ENCODE measurements around the gene SMIM17. TPM values are rescaled to one million over a fixed set of nuclear protein-coding genes. Genes with fewer than 3 reads are reported as not detected.

SMIM17 gene
- total and polyA plus RNA-seq, 2 of the 13 experiments (the other 11 are each of a cell fraction or from before 2014, with no cell fraction given): 0.21 to 0.53 TPM

DNA sequence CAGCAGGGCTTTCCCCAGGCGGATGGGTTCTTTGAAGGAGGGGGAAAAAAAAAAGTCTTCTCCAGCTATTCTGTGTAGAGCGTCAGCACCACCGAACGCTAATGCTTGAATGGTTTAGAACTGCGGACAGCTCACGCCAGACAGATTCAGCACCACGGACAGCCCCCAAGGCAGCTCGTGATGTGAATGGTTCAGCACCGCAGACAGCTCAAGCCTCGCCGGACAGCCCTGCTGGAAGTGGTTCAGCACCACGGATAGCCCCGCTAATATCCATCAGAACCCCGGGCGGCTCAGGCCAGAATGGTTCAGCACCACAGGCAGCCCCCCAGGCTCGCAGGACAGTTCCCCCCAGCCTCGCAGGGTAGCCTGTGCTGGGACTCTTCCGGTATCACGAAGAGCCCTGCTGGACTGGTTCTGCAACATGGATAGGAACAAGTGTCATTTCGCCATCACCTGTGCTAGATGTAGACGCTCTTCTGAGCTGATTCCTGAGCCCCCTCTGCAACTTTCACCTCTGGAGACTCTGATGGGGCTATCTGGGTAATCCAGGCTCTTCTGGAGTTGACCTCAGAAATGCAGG lies 4.9 kb upstream of the SMIM17 start (continued):
- TF ChIP-seq, protein P1, sequence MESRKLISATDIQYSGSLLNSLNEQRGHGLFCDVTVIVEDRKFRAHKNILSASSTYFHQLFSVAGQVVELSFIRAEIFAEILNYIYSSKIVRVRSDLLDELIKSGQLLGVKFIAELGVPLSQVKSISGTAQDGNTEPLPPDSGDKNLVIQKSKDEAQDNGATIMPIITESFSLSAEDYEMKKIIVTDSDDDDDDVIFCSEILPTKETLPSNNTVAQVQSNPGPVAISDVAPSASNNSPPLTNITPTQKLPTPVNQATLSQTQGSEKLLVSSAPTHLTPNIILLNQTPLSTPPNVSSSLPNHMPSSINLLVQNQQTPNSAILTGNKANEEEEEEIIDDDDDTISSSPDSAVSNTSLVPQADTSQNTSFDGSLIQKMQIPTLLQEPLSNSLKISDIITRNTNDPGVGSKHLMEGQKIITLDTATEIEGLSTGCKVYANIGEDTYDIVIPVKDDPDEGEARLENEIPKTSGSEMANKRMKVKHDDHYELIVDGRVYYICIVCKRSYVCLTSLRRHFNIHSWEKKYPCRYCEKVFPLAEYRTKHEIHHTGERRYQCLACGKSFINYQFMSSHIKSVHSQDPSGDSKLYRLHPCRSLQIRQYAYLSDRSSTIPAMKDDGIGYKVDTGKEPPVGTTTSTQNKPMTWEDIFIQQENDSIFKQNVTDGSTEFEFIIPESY (CRISPR knock-in tag; IDR thresholded peaks at IDR 0.05): peak; percentile 80
- TF ChIP-seq, protein P2, sequence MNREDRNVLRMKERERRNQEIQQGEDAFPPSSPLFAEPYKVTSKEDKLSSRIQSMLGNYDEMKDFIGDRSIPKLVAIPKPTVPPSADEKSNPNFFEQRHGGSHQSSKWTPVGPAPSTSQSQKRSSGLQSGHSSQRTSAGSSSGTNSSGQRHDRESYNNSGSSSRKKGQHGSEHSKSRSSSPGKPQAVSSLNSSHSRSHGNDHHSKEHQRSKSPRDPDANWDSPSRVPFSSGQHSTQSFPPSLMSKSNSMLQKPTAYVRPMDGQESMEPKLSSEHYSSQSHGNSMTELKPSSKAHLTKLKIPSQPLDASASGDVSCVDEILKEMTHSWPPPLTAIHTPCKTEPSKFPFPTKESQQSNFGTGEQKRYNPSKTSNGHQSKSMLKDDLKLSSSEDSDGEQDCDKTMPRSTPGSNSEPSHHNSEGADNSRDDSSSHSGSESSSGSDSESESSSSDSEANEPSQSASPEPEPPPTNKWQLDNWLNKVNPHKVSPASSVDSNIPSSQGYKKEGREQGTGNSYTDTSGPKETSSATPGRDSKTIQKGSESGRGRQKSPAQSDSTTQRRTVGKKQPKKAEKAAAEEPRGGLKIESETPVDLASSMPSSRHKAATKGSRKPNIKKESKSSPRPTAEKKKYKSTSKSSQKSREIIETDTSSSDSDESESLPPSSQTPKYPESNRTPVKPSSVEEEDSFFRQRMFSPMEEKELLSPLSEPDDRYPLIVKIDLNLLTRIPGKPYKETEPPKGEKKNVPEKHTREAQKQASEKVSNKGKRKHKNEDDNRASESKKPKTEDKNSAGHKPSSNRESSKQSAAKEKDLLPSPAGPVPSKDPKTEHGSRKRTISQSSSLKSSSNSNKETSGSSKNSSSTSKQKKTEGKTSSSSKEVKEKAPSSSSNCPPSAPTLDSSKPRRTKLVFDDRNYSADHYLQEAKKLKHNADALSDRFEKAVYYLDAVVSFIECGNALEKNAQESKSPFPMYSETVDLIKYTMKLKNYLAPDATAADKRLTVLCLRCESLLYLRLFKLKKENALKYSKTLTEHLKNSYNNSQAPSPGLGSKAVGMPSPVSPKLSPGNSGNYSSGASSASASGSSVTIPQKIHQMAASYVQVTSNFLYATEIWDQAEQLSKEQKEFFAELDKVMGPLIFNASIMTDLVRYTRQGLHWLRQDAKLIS (CRISPR knock-in tag; IDR thresholded peaks at IDR 0.05): peak; percentile 97
- TF ChIP-seq ETV6 (CRISPR knock-in tag; conservative IDR thresholded peaks at IDR 0.05) (peak; percentile 100), ZNF205 (CRISPR knock-in tag; IDR thresholded peaks at IDR 0.05) (peak; percentile 98), ZNF747 (CRISPR knock-in tag; IDR thresholded peaks at IDR 0.05; ENCODE audit: borderline replicate concordance) (peak; percentile 98), TCF7L2 (IDR thresholded peaks at IDR 0.05; ENCODE audit: low read depth, low read length) (no peak), MATR3 (CRISPR knock-in tag; IDR thresholded peaks at IDR 0.05) (no peak), PHF5A (CRISPR knock-in tag; IDR thresholded peaks at IDR 0.05; ENCODE audit: low read depth, unreplicated experiment) (peak; percentile 93), TAF1 (CRISPR knock-in tag; IDR thresholded peaks at IDR 0.05) (peak; percentile 78), ZNF335 (CRISPR knock-in tag; IDR thresholded peaks at IDR 0.05) (peak; percentile 98), ZSCAN25 (CRISPR knock-in tag; IDR thresholded peaks at IDR 0.05) (peak; percentile 95), SIX1 (CRISPR knock-in tag; IDR thresholded peaks at IDR 0.05; ENCODE audit: borderline replicate concordance) (peak; percentile 92), HNRNPK (IDR thresholded peaks at IDR 0.05; ENCODE audit: low read depth, low read length, poor library complexity, severe bottlenecking) (no peak), TCF12 (IDR thresholded peaks at IDR 0.05) (no peak), TCF12 (CRISPR knock-in tag; IDR thresholded peaks at IDR 0.05) (peak; percentile 95), ZNF496 (CRISPR knock-in tag; IDR thresholded peaks at IDR 0.05; ENCODE audit: insufficient replicate concordance) (peak; percentile 69), EHMT2 (IDR thresholded peaks at IDR 0.05; ENCODE audit: borderline replicate concordance, low read depth, low read length) (peak; percentile 100)
- TF ChIP-seq, protein P3, sequence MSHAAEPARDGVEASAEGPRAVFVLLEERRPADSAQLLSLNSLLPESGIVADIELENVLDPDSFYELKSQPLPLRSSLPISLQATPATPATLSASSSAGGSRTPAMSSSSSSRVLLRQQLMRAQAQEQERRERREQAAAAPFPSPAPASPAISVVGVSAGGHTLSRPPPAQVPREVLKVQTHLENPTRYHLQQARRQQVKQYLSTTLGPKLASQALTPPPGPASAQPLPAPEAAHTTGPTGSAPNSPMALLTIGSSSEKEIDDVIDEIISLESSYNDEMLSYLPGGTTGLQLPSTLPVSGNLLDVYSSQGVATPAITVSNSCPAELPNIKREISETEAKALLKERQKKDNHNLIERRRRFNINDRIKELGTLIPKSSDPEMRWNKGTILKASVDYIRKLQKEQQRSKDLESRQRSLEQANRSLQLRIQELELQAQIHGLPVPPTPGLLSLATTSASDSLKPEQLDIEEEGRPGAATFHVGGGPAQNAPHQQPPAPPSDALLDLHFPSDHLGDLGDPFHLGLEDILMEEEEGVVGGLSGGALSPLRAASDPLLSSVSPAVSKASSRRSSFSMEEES (CRISPR knock-in tag; IDR thresholded peaks at IDR 0.05): peak; percentile 99
- TF ChIP-seq, protein P4, sequence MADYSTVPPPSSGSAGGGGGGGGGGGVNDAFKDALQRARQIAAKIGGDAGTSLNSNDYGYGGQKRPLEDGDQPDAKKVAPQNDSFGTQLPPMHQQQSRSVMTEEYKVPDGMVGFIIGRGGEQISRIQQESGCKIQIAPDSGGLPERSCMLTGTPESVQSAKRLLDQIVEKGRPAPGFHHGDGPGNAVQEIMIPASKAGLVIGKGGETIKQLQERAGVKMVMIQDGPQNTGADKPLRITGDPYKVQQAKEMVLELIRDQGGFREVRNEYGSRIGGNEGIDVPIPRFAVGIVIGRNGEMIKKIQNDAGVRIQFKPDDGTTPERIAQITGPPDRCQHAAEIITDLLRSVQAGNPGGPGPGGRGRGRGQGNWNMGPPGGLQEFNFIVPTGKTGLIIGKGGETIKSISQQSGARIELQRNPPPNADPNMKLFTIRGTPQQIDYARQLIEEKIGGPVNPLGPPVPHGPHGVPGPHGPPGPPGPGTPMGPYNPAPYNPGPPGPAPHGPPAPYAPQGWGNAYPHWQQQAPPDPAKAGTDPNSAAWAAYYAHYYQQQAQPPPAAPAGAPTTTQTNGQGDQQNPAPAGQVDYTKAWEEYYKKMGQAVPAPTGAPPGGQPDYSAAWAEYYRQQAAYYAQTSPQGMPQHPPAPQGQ (CRISPR knock-in tag; IDR thresholded peaks at IDR 0.05; ENCODE audit: borderline replicate concordance): no peak
- TF ChIP-seq, protein P5, sequence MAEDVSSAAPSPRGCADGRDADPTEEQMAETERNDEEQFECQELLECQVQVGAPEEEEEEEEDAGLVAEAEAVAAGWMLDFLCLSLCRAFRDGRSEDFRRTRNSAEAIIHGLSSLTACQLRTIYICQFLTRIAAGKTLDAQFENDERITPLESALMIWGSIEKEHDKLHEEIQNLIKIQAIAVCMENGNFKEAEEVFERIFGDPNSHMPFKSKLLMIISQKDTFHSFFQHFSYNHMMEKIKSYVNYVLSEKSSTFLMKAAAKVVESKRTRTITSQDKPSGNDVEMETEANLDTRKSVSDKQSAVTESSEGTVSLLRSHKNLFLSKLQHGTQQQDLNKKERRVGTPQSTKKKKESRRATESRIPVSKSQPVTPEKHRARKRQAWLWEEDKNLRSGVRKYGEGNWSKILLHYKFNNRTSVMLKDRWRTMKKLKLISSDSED (CRISPR knock-in tag; IDR thresholded peaks at IDR 0.05): peak; percentile 96

Measured in HepG2 (cell line).